Endodermal cell (in vitro differentiated cells): ENCODE results near the gene MAP3K21. TPM values are rescaled to one million over a fixed set of nuclear protein-coding genes. Genes with fewer than 3 reads are reported as not detected.

ENCODE experiments used
- DNase-seq: peaks from one replicate; pipeline ENCODE4 v3.0.0-alpha.2; 2017
- H3K27ac ChIP-seq: 2 replicates; pipeline ENCODE4 v1.5.1; 2013; ENCODE audit warnings: mild to moderate bottlenecking, low read depth, low read length, moderate library complexity
- H3K27me3 ChIP-seq: 2 replicates; pipeline ENCODE4 v1.6.1; 2013; ENCODE audit warnings: mild to moderate bottlenecking, low read length, moderate library complexity; ENCODE audit not compliant: insufficient read depth, control insufficient read depth, poor library complexity, severe bottlenecking
- H3K36me3 ChIP-seq: 2 replicates; pipeline ENCODE4 v1.7.0; 2013; ENCODE audit warnings: mild to moderate bottlenecking, low read length, moderate library complexity; ENCODE audit not compliant: control insufficient read depth, insufficient read depth
- H3K4me1 ChIP-seq: one replicate; pipeline ENCODE4 v1.7.0; 2013; ENCODE audit warnings: low read length; ENCODE audit not compliant: control insufficient read depth, insufficient read depth
- H3K4me3 ChIP-seq: 2 replicates; pipeline ENCODE4 v1.5.1; 2013; ENCODE audit warnings: mild to moderate bottlenecking, low read length, moderate library complexity
- H3K9ac ChIP-seq: 2 replicates; pipeline ENCODE4 v1.6.1; 2013; ENCODE audit warnings: mild to moderate bottlenecking, low read length, moderate library complexity; ENCODE audit not compliant: poor library complexity, severe bottlenecking; ENCODE audit errors: extremely low read depth
- H3K9me3 ChIP-seq: 2 replicates; pipeline ENCODE4 v1.6.1; 2013; ENCODE audit warnings: mild to moderate bottlenecking, low read length, moderate library complexity; ENCODE audit not compliant: control insufficient read depth
- H3K27ac Mint-ChIP-seq: 2 replicates; pipeline ENCODE4 v1.8.0; 2020; ENCODE audit warnings: mixed read lengths
- H3K27me3 Mint-ChIP-seq: 2 replicates; pipeline ENCODE4 v1.8.0; 2021; ENCODE audit warnings: mild to moderate bottlenecking, mixed read lengths; ENCODE audit not compliant: insufficient read depth
- H3K36me3 Mint-ChIP-seq: 2 replicates; pipeline ENCODE4 v1.8.0; 2020; ENCODE audit warnings: low read depth, mixed read lengths
- H3K4me1 Mint-ChIP-seq: 2 replicates; pipeline ENCODE4 v1.8.0; 2020; ENCODE audit warnings: mixed read lengths
- H3K4me3 Mint-ChIP-seq: 2 replicates; pipeline ENCODE4 v1.8.0; 2020; ENCODE audit warnings: mild to moderate bottlenecking, moderate library complexity, mixed read lengths
- H3K9me3 Mint-ChIP-seq: 2 replicates; pipeline ENCODE4 v1.8.0; 2020; ENCODE audit warnings: mild to moderate bottlenecking, mixed read lengths
- WGBS, 2 experiments: methylation state at CpG; one replicate each; pipeline versions ENCODE4 v1.1.5 to v1.1.7; 2013; ENCODE audit warnings: missing lambda C conversion rate in 2 of 2, mixed read lengths in 1 of 2; ENCODE audit not compliant: insufficient coverage in 1 of 2, insufficient read length in 1 of 2; 5-methylcytosine and 5-hydroxymethylcytosine counted together
- total RNA-seq, 2 donors: library from RNA; stranded (reverse); fragmentation: NEBNext Ultra II Directional in 1 of 2; extraction: Animal tissue kit (Norgen Biotek cat#: 25700) in 1 of 2; gene quantifications; 2 replicates in 1 of 2; 3 replicates in 1 of 2; pipeline ENCODE4 v1.2.1, GENCODE V29; 2021
- TF ChIP-seq, protein P1 (sequence below): fragments of 200-600 bp; sonication (generic); conservative IDR thresholded peaks from 2 replicates; pipeline ENCODE4 v1.5.0; 2021; ENCODE audit warnings: antibody characterized with exemption, mild to moderate bottlenecking

Gene MAP3K21
- total RNA-seq, 2 donors from 2014 or later, result 9.4 to 14.6 TPM

DNA sequence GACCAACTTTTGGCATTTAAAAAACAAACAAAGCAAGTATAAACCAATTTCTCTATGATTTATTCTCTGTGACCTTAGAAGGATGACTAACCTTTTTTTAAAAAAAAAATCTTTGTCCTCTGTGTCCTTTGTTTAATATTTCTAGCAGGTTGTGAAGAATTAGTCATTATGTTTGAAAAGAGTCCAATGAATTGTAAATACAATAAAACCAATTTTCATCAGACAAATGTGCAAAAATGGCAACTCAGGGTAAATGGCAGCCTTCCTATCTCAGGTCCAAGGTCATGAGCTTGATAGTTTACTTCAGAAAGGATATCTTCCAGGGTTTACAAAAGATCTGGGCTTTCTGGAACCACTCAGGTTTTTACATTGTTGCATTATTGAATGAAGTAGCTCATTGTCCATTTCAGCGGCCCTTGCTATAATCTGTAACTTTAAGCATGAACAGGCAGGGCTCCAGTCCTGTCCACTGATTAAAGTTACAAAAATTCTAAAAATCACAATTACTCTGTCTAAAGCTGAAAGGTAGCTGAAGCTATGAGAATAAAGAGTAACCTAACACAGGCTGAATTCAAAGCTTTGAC is 11.7 kb upstream of the MAP3K21 start:
- Mint-ChIP-seq H3K27me3 (no peaks in the 10 kb centered on the region), H3K9me3 (no peaks in the 10 kb centered on the region), H3K4me1 (peaks cover 6% of the 10 kb centered on the region), H3K36me3 (no peaks in the 10 kb centered on the region), H3K4me3 (no peak overlapping the region), H3K27ac (no peak overlapping the region)
- TF ChIP-seq, protein P1, sequence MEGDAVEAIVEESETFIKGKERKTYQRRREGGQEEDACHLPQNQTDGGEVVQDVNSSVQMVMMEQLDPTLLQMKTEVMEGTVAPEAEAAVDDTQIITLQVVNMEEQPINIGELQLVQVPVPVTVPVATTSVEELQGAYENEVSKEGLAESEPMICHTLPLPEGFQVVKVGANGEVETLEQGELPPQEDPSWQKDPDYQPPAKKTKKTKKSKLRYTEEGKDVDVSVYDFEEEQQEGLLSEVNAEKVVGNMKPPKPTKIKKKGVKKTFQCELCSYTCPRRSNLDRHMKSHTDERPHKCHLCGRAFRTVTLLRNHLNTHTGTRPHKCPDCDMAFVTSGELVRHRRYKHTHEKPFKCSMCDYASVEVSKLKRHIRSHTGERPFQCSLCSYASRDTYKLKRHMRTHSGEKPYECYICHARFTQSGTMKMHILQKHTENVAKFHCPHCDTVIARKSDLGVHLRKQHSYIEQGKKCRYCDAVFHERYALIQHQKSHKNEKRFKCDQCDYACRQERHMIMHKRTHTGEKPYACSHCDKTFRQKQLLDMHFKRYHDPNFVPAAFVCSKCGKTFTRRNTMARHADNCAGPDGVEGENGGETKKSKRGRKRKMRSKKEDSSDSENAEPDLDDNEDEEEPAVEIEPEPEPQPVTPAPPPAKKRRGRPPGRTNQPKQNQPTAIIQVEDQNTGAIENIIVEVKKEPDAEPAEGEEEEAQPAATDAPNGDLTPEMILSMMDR, result no peak
- Histone ChIP-seq H3K27me3 (no peaks in the 10 kb centered on the region), H3K9ac (no peak overlapping the region), H3K4me1 (no peaks in the 10 kb centered on the region), H3K36me3 (no peaks in the 10 kb centered on the region), H3K27ac (no peak overlapping the region), H3K9me3 (no peaks in the 10 kb centered on the region), H3K4me3 (no peak overlapping the region)
- WGBS, 2 experiments, result 80 to 88% methylated on average over 1 of the region's 1 CpG
- no peak for DNase-seq

DNA sequence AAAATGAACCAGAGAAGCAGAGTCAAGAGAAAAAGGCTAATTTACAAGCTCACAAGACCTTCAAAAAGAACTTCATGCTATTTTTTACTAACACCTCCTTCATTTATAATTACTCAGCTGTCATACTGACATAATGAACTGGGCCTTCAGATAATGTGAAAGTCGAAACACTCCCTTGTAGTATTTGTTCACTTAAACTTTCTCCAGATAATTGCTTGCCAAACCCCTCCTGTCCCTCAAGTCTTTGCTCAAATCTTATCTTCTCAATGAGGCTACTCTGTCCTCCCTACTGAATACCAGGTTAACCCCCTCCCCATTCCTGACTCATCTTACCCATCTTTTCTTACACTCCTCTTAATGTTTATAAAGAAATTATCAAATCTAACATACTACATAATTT is 11.1 kb upstream of the MAP3K21 start:
- TF ChIP-seq, protein P1, result no peak
- no peaks in the 10 kb centered on the region for H3K36me3 Mint-ChIP-seq
- DNase-seq, result no peak
- Histone ChIP-seq H3K4me3 (no peak overlapping the region), H3K27ac (no peak overlapping the region), H3K4me1 (no peaks in the 10 kb centered on the region), H3K27me3 (no peaks in the 10 kb centered on the region), H3K36me3 (no peaks in the 10 kb centered on the region), H3K9me3 (no peaks in the 10 kb centered on the region), H3K9ac (no peak overlapping the region)
- H3K4me1 Mint-ChIP-seq, result peaks cover 6% of the 10 kb centered on the region
- H3K27me3 Mint-ChIP-seq, result no peaks in the 10 kb centered on the region
- WGBS, 2 experiments, result 85 to 88% methylated on average over 1 of the region's 1 CpG
- no peak overlapping the region for H3K4me3 Mint-ChIP-seq
- H3K9me3 Mint-ChIP-seq, result no peaks in the 10 kb centered on the region
- H3K27ac Mint-ChIP-seq, result no peak overlapping the region

DNA sequence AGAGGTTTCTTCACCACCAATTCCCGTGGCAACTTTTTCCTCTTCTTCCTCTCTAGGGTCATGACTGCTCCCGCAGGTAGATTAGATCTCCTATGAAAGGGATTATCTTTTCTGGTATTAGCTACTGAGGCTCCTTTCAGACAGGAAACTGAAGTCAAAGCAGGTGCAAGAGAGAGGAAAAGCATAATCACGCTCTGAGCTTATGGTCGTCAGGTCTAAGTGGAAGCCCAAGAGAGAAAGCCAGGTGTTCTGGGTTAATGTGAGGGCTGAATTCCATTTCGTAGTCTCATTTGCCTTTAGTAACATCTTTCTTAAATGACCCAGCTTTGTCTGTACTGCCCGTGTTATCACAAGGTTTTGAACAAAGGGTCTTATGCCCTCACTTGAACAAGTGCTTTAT is 8.3 kb upstream of the MAP3K21 start:
- H3K27me3 ChIP-seq, result peaks cover 12% of the 10 kb centered on the region
- 70 to 77% methylated on average over 4 to 6 of the region's 6 CpGs for WGBS, 2 experiments
- TF ChIP-seq, protein P1, result no peak
- no peak overlapping the region for H3K9ac ChIP-seq
- H3K27ac ChIP-seq, result no peak overlapping the region
- Mint-ChIP-seq H3K27ac (no peak overlapping the region), H3K4me1 (peaks cover 6% of the 10 kb centered on the region), H3K27me3 (peaks cover 10% of the 10 kb centered on the region), H3K9me3 (no peaks in the 10 kb centered on the region), H3K4me3 (no peak overlapping the region), H3K36me3 (no peaks in the 10 kb centered on the region)
- no peaks in the 10 kb centered on the region for H3K9me3 ChIP-seq
- H3K4me1 ChIP-seq, result no peaks in the 10 kb centered on the region
- no peaks in the 10 kb centered on the region for H3K36me3 ChIP-seq
- no peak overlapping the region for H3K4me3 ChIP-seq
- no peak for DNase-seq
